GM19240 (cell line): ENCODE data around the gene IFIT1B.
A peak's percentile ranks its signal among the peaks of the same experiment; 100 is the strongest.
"Not testable (repeated sequence)": the region's sequence is repeated elsewhere in the genome, so short reads cannot be mapped to it uniquely, and the experiment has no call there.

Experiments
- DNase-seq: peaks from one replicate; pipeline ENCODE4 v3.0.0; 2011; ENCODE audit warnings: low spot score; ENCODE audit not compliant: insufficient read length

The IFIT1B gene

DNA sequence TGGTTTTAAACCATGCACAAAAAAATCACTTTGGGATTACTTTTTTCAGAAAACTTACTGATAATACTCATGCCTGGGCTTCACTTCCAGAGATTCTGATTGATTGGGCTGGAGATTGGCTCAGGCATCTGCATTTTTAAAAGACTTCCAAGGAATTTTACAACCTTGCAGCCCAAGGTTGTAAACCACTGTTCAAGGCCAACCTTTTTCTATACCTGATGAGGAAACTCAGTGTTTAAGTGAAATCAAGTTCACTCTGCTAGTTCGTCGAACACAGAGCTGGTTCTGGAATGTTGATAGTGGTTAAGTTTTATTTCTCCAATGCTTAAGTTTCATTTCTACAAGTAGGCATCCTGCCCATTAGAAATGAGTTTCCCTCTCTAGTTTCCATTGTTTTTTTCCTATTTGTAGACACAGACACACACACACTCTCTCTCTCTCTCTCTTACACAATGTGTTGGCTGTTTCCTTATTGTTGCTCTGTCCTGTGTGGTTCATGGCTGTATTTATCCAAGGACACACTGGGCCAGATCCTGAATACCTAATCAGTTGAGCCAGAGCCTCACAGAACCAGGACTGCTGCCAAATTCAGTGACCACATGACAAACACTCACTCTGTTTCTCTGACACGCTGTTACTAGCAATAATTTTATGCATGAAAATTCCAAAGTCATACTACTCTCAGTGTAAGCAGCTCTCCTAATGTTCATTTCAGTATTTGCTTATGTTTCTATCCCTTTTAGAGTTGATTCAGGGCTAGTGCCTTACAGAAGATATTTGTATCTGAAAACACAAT, 3.7 kb upstream of the IFIT1B start:
- DNase-seq = no peak

DNA sequence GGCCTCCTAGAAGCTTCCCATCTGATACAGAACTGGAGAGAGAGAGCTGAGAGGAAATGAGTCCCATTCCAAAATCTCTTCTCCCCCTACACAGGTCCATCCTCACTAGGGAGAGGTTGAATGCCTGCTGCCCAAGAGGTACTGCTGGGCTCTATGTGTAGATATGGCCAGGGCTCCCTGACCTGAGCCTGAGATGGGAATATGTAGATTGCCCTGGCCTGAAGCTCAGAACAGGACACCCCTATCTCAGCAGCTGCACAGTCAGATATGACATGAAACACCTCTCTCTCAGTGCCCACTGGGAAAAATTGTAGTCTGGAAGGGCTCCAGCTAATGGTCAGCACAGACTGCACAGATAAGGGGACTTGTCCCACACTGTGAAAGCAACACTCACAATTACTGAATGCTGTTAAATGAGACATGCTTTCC, 3.1 kb upstream of the IFIT1B start:
- no peak for DNase-seq

DNA sequence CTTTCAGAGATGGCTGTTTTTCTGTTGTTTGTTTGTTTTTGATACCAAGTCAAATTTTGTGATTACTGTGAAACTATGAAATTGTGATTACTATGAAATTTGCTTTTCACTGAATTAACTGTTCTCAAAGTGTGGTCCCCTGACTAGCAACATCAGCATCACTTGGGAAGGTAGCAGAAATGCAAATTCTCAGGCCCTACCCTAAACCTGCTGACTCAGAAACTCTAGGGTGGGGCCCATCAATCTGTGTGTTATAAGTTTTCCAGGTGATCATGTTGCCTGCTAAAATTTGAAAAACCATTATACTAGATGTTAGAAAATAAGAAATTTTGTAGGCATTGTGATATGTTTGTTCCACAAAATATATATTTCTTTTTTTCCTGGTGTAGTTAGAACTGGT, 1.2 kb downstream of the IFIT1B start:
- no peak for DNase-seq

DNA sequence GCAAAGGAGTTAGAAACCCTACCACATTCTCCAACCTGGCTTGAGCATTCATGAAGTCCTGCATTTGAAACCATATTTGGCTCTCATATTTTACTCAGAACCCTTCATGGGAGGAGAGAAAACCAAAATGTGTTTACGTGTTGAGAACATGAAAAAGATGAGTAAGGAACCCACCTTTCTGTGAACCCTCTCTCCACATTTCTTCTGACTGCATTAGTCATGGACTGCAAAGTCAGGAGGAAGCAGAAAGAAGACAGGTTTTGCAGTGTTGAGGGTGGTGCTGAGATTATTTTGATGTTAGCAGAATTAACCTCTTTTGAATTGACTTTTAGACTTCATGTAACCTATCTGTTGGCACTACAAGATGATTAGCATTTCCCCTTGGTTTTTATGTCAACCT, 4.9 kb downstream of the IFIT1B start:
- no peak for DNase-seq

DNA sequence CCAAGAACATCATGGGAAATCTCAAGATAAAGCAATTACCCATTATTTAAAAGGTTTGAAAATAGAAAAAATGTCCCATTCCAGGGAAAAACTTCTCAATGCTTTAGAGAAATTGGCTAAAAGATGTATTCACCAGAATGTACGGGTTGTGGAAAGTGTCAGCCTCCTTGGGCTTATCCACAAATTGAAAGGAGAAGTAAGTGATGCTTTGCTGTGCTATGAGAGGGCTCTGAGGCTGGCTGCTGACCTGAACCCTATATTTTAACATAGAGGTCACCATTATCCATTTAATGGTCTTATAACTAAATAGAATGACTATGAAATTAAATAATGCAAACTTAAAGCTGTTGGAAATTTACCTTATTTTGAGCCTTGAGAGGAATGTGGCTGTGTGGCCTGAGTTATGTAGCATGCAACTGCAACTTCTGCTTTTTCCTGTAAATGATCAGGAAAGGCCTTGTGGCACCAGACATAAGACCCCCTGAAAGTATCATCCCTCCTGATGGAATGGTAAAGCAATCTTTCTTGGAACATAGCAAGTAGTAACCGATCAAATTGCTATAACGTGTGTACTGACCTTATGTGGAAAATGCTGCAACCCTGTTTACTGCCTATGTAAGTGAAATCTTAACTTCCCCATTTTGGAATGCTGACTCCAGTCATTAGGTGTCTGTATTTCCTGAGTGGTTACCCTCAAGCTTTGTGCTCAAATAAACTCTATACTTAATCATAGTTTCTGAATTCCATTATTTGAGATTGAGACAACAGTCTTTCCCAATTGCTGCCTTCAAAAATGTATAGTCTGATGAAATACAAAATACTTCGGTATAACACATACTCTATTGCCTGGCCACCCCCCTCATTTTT, 6.9 kb downstream of the IFIT1B start:
- no peak for DNase-seq

DNA sequence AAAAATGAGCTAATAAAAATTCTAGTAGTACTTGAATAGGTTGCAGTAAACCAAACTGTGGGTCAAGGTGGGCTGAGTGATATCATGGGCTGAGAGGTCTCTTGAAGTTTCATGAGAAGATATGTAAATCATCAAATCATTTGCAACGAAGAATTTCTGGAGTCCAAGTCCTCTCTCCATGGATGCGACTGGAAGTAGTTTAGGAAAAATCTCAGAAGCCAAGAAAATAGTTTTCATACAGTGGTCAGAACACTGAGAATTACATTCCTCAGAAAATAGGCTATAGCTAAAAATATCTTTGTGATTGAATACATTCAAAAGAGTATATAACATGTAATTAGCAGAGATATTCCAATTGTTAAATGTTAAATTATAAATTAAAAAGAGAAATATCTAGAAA, 10.9 kb downstream of the IFIT1B start:
- DNase-seq = no peak

DNA sequence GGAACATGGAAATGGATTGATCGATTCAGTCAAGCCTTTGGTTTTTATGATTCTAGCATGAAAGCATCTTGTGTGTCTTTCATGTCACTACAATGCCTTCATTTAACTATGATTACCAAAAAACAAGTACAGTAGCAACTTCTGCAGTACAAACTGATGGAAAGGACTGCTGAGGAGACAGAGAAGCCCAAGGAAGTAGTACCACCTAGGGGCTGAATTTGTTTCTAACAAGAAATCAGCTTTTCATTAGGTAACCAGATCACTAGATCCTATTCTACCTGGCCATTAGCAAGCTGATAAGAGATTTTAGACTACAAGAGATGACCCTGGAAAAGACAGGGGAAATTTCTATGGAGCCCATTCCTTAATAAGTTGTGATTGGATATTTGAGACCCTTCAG, 11.4 kb downstream of the IFIT1B start:
- DNase-seq = no peak

DNA sequence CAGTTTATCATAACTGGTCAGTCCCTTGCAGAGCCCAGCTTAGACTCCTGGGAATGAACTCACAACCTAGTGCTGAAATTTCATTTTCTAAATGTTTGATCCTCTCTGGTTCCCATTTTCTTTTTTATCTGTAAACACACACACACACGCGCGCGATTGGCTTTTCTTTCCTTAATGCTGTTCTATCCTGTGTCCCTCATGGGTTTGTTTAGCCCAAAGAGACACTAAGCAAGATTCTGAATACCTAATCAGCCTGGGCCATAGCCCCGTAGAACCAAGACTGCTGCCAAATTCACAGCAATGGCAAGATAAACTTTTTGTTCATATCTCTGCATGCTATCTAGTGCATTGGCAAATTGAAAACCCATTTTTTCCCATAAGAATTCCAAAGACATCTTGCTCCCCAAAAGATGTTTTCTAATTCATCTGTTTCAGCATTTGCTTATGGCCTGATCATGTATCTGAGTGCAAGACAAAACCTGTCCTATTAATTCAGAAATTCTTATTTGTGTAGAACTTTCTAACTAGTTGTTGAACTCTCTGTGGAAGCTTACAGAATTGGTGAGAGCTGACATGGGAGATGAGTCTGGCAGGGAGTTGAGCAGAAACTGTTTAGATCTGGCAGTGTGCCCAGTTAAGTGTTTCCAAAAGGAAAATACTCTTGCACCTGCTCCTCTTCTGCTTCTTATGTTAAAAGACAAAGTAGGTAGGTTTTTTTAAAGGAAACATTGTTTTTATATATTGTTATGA, 12.8 kb downstream of the IFIT1B start:
- no peak for DNase-seq

DNA sequence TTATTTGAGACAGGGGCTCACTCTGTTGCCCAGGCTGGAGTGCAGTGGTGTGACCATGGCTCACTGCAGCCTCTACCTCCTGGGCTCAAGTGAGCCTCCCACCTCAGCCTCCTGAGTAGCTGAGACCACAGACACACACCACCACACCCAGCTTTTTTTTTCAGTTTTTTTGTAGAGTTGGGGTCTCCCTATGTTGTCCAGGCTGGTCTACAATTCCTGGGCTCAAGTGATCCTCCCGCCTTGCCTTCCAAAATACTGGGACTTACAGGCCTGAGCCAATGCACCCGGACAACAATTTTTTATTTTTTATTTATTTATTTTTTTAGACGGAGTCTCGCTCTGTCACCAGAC, 13.3 kb downstream of the IFIT1B start:
- DNase-seq = not testable (repeated sequence)

DNA sequence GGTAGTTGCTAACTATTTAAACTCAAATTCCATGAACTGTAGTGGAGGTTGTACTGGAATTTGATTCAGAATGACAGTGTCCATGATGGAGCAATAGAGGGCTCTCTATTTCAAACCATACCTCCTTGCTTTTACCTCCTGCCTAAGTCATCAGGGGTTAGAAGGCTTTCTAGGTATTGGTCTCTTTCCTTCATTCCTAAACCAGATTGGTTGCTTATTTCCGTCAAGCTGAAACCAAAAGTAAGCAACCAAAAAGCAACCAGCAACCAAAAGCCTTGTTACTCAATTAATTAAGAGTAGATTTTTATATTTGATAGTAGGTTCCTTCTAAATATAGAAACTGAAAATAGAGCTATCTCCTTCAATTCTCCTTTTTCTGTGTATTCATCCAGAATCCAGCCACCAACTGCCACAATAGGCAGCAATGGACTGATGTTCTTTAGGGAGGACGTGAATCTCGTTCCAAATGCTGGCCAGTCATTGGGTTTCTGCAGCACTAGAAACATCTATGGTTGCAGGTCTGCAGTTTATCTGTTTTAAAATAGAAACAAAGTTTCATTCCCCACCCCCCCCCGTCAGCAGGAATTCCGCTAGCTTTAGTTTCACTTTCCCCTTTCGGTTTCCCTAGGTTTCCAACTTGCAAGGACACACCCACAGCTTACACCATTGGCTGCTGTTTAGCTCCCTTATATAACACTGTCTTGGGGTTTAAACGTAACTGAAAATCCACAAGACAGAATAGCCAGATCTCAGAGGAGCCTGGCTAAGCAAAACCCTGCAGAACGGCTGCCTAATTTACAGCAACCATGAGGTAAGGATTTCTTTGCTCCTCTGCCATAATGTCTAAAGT, 14.3 kb downstream of the IFIT1B start, which contains the start of gene IFIT1:
Gene IFIT1, plus strand, starts transcription at position 717 of the 850 bp plus-strand sequence. Its CDS starts 90 bp downstream, at position 807.
- DNase-seq = peak; percentile 36

DNA sequence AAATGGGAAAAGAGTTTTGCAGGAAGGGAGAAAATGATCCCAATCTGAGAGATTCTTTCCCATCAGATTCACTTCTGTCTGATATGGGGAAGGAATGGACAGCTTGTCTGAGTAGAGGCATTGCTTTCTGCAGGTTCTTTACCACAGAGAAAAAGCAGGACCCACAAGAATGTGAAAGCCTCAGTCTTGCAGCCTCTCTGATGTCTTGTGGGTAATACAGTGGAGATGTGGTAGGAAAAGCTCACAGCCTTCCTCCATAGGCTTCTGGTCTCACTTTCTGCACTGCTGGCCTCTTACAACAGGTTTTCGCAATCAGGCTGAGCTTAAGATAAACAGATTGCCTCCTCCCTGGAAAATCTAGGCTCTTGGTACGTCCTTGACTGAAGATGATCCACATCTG, 15.1 kb downstream of the IFIT1B start:
- DNase-seq = no peak

DNA sequence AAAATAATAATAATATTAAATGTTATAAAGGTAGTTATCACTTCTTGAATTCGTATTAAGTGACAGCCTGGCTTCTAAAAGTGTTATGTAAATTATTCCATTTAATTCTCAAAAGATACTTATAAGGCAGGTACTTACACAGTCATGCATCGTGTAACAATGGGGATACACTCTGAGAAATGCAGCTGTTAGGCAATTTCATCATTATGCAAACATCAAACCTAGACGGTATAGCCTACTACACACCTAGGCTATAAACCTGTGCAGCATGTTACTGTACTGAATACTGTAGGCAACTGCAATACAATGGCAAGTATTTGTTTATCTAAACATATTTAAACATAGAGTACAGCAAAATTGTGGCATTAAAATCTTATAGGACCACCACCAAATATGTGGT, 16.0 kb downstream of the IFIT1B start:
- no peak for DNase-seq

DNA sequence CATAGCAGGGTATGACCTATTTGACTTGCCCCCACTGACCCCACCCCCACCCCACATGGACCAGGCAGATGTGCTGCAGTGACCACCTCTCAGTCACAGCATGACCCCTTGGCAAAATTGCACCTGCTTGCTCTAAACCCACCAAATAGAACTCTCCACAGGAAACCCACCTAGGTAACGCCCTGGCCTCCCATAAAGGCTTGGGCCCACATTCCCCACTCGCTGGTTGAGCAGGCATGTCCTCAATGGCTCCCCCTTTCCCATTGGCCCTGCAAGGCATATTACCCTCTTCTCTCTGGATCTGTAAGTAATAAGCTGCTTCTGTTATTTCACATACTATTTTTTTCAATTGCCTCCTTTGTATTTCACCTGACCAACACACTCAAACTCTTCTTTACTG, 17.3 kb downstream of the IFIT1B start:
- DNase-seq = no peak

DNA sequence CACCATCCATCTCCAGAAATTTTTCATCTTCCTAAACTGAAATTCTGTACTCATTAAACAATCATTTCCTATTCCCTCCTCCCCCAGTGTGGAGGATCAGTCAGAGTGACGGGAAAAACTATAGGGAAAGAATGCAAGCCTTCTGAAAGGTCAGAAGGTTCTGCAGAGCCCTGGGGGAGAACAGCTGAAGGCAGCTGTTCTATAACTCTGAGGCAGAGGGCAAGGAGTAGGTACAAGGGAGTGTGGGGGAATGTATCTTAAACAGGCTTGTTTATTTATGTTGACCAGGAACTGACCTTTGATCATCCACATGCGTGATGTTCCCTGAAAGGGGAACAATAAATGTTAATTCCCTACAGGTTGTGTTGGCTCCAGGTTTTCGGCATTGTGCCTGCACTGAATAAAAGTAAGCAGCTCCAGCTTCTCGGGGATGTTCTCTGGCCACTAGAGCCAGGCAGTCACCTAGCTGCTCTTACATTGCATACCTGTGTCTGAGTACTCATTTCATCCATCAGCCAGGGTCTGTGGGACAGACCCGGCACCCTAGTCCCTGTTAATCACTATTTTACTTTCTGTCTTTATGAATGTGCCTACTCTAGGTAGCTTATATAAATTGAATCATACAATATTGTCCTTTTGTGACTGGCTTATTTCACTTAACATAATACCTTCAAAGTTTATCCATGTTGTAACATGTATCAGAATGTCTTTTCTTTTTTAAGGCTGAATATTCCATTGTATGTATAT, 20.3 kb downstream of the IFIT1B start:
- no peak for DNase-seq

DNA sequence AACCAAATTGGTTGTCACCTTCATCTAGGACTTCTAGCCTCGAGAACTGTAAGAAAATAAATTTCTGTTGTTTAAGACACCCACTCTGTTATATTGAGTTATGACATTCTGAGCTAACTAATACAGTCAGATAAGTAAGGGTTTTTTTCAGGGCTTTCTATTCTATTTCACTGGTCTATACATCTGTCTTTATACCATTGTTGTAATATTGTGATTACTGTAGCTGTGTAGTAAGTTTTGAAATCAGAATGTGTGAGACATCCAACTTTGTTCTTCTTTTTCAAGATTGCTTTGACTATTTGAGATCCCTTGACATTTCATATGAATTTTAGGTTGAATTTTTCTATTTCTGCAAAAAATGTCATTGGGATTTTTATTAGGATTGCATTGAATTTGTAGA, 22.1 kb downstream of the IFIT1B start:
- no peak for DNase-seq

DNA sequence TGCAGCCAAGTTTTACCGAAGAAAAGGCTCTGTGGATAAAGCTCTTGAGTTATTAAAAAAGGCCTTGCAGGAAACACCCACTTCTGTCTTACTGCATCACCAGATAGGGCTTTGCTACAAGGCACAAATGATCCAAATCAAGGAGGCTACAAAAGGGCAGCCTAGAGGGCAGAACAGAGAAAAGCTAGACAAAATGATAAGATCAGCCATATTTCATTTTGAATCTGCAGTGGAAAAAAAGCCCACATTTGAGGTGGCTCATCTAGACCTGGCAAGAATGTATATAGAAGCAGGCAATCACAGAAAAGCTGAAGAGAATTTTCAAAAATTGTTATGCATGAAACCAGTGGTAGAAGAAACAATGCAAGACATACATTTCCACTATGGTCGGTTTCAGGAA, 25.2 kb downstream of the IFIT1B start:
- DNase-seq = no peak

DNA sequence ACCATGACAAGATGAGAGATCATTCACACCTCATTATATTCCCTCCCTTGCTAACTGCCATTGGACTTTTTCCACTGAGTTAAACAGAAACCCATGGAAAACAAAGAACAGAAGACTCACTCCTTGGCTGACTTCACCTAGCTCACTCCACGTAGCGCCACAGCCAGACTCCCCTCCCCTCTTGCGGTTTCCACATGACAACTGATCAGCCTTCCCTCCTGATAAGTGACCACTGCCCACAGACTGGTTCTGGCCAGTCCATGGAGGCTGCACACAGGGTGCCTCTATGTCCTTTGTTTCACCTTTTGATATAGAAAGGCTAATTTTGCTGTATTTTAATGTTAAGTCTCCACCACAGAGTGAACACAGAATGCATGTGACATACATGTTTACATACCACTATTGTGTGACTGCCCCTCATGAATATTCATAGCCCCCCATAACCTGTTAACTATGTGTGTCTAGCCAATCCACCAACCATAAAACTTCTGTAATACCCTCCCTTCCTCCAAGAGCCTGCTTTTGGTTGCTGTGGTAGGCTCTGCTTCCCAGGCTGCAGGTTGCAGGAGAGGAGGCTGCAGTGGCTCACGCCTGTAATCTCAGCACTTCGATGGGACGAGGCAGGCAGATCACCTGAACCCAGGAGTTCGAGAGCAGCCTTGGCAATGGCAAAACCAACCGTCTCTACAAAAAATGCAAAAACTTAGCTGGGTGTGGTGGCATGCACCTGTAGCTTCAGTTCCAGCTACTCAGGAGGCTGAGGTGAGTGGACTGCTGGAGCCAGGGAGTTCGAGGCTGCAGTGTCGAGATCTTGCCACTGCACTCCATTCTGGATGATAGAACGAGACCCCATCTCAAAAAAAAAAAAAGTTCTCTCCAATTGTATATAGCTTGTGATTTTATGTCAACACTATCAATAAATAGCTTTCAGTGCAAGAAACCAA, 26.5 kb downstream of the IFIT1B start:
- DNase-seq = no peak

DNA sequence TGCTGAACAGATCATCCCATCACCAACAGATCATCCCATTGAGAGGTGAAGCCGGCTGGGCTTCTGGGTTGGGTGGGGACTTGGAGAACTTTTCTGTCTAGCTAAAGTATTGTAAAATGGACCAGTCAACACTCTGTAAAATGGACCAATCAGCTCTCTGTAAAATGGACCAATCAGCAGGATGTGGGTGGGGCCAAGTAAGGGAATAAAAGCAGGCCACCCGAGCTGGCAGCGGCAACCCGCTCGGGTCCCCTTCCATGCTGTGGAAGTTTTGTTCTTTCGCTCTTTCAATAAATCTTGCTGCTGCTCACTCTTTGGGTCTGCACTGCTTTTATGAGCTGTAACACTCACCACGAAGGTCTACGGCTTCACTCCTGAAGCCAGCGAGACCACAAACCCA, 28.3 kb downstream of the IFIT1B start:
- DNase-seq = not testable (repeated sequence)

DNA sequence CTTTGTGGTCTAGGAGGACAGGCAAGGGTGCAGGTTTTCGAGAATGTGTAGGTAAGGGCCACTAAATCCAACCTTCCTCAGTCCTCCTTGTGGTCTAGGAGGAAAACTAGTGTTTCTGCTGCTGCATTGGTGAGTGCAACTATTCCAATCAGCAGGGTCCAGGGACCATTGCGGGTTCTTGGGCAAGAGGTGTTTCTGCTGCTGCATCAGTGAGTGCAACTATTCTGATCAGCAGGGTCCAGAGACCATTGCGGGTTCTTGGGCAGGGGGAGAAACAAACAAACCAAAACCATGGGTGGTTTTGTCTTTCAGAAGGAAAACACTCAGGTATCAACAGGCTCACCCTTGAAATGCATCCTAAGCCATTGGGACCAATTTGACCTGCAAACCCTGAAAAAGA, 29.9 kb downstream of the IFIT1B start:
- DNase-seq = not testable (repeated sequence)
